GM19193 (cell line): ENCODE measurements around the gene SYN1.

Source experiments
- POLR2A ChIP-seq: IDR thresholded peaks from 4 replicates; pipeline ENCODE4 v1.6.1; 2011; ENCODE audit not compliant: insufficient read depth, insufficient read length; ENCODE audit errors: extremely low read depth

SYN1 gene

GRCh38 chrX:47638816-47639215 lies 19.2 kb upstream of the SYN1 start:
- TF ChIP-seq POLR2A: no peak

DNA sequence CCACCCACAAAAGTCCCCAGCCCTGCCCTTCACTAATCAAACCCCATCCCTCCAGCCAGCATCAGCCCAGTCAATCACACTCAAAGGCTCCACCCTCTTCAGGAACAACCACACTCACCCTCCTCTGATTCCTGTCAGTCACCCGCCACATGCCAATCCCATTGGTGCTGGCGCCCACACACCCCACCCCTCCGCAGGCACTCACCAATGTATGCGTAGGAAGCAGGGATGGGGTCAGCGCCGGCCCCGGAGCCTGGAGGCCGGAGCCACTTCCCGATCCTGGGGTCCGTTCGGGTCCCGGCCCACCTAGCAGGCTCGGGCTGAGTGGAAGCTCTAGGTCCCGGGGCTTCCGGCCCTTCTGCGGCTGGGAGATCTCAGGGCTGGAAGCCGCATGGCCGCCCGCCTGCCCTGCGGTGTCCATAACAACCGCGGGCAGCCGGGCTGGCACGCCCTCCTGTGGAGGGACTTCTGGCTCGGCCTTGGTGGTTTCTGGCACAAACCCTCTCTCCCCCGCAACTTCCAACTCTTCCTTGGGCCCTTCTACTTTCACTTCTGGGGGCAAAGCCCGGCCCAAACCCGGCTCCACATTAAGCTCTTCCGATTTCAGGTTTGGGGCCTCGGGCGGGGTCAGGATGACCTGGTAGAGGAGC lies 18.0 kb upstream of the SYN1 start:
- no peak for TF ChIP-seq POLR2A

DNA sequence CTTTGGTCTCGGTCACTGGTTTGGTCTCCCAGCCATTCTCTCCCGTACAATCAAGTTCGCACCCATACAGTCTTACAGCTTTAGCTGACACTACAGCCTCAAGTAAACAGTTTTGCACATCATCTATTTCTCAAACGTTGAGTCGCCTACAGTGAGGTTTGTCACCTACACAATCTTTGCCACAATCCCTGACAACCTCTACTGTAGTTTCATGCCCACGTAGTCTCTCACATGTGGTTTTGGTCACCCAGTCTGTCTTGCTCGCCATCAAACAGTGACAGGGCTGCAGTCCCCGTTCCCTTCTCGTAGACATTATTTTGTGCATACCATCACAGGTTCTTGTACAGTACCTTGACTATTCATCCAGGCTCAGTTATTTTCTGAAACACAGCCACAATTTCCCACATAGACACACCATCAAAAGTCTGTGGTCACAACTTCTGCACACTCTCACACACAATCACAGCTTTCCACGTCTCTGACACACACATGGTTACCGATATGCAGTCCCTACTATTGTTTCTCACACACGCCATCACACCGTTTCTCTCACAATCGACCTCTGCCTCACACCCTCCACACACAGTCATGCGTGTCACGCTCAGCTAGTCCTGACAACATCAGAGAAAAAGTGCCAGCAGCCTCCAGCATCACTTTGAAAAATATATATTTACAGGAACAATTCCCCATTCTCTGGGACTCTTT lies 15.4 kb upstream of the SYN1 start:
- no peak for TF ChIP-seq POLR2A

DNA sequence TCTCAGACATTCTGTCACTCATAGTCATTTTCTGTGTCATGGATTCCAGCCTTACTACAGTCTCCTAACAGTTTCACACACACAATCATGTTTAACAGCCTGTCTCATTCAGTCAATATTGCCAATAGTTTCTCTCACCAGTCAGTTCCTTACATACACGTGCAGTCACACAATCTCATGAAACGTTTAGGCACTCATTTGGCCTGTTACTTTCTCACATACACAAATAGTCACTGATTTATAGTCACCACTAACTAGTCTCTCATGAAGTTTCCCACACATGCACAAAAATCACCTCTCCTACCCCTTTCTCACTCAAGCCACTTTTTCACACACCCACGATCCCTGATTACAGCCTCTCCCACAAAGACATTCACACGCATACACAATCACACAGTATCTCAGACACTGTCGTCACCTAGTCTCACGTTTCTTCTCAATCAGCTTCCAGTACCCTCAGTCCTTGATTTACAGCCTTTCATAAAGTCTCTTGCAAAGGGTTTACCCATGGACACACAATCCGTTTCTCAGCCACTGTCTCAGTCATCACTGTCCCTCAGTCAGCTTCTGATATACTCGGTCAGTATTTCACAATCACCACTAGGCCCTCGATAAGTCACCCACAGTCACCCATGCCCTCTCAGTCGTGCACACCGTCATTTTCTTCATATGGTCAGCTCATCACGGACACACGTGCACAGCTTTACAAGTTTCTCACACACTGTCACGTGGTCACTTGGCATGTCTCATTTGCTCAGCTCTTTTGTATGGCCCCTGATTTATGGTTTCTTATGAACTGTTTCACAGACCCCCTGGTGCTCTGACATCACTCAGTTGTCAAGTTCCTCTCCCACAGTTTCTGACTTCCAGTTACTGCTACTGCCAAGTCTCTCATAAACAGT lies 14.3 kb upstream of the SYN1 start:
- TF ChIP-seq POLR2A: no peak

DNA sequence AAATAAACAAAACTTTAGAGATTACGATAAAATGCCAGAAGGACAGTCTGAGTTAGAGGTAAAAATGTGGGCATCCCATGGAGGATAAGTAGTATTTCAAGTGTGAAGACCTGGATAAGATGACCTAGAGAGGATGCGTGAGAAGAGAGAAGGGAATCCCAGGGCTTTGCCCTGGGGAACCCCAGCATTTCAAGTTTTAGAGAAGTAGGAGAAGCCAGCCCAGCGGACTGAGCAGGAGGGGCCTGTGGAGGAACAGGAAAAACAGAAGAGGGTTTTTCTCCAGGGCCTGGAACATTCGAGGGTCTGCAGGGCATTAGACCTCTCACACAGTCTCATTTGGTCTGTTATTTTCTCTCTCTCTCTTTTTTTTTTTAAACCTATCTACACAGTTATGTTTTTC lies 13.0 kb upstream of the SYN1 start:
- TF ChIP-seq POLR2A: no peak

- no peak for TF ChIP-seq POLR2A
Measured at GRCh38 chrX:47631676-47632075, 12.0 kb upstream of the SYN1 start.

- no peak for TF ChIP-seq POLR2A
Measured at GRCh38 chrX:47629419-47630200, 10.0 kb upstream of the SYN1 start, which contains the start of gene CFP. CFP (minus strand) TSS chrX:47629930; CDS start chrX:47629844, 86 bp downstream.

DNA sequence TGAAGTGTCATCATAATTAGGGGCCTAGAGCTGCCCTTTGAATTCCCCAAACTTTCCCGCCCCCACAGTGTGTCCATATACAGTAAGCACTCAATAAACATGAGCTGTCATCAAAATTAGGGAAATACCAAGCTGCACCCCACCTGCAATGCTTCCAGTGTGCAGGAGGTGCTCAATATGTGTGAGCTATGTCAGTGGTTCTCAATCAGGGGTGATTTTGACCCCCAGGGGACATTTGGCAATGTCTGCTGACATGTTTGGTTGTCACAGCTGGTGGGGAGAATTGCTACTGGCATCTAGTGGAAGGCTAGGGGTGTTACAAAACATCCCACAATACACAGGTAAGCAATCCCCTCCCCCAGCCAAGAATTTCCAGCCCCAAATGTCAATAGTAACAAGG lies 9.3 kb upstream of the SYN1 start:
- TF ChIP-seq POLR2A: no peak

DNA sequence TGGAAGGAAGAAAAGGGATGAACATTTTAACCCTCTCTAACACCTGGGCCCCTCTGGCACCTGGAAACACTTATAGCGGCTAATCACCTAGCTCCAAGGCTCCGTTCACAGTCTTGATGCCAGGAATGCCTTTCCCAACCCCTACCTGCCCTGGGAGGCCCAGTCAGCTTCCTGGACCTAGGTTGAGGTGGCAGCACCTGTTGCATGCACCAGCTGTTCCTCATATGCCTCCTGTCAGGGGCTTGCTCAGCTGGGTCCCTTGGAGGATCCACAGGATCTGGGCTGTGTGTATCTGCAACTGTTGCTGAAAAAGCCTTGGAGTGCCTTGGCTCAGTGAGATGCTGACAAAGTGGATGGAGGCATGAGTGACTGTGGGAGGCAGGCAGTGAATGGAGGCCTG lies 5.7 kb upstream of the SYN1 start:
- no peak for TF ChIP-seq POLR2A

DNA sequence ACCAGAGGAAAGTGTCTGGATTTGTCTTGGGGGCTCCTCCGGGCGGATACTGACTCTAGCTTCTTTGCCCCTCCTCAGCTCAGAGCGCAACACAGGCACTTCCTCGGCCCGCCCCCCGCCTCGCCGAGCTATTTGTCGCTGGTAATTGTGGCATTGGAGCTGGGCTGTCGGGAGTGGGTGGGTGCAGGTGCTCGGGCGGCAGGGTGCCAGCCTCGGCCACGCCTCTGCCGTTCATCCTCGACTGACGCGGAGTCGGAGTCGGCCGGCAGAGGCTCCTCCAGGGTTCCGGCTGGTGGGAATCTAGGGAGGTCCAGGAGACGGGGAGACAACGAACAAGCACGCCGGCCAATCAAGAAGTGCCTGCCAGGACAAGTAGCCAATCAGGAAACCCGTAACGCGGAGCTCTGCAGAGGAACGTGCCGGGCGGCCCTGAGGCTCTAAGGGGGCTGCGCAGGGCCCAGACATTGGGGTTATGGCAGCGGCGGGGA lies 3.9 kb upstream of the SYN1 start:
- no peak for TF ChIP-seq POLR2A

- TF ChIP-seq POLR2A: no peak
Measured at GRCh38 chrX:47621851-47622250, 2.2 kb upstream of the SYN1 start.

DNA sequence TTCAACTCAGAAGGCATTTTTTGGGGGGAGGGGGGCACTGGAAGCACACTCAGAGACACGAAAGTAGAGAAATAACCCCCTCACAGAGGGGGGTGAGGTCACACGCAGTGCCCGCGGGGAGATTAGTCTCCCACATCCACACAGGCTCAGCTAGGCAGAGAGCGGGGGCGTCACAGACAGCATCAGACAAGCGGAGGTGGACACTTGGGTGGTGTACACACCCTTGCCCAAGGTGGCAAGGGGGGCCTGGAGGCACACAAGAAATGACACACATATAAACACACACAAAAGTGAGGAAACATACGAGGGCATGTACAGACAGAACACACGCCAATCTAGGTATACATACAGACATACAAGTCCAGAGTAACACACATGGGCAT lies 637 bp upstream of the SYN1 start:
- TF ChIP-seq POLR2A: no peak

GRCh38 chrX:47618923-47619485 lies 653 bp downstream of the SYN1 start:
- TF ChIP-seq POLR2A: no peak

DNA sequence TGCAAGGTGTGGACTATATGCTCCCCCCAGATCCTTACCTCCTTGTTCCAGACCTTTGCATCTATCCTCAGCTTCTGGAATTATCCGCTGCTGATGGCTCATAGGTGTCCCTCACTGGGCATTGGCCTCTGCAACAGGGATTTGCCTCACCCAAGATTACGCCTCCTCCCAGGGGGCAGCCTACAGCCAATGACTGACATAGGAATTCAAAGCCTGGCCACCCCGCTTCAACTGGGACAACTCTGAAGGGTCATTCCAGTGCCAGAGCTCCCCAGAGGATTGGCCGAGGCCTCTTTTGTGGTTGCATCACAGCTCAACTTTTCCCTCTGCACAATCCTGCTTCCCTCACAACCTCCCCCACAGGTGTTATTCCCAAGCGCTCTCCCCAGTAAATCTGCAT lies 5.0 kb downstream of the SYN1 start:
- no peak for TF ChIP-seq POLR2A
